Breast epithelium (tissue), 4 donors: ENCODE results near the gene LRRC32. TPM values are rescaled to one million over a fixed set of nuclear protein-coding genes. Genes with fewer than 3 reads are reported as not detected.
"Not testable (repeated sequence)": the region's sequence is repeated elsewhere in the genome, so short reads cannot be mapped to it uniquely, and the experiment has no call there.

Source experiments
- DNase-seq, 2 donors: peaks; one replicate each; pipeline ENCODE4 v3.0.0-alpha.2; 2019; ENCODE audit warnings: low spot score in 2 of 2
- H3K27ac ChIP-seq, 2 donors: fragments of 200-600 bp; sonication (generic) in 1 of 2; one replicate each; pipeline ENCODE4 v1.5.1; 2016 to 2019; ENCODE audit warnings: mild to moderate bottlenecking in 1 of 2
- H3K27me3 ChIP-seq, 2 donors: fragments of 200-600 bp; sonication (generic) in 1 of 2; one replicate each; pipeline versions ENCODE4 v1.5.1 to v1.6.0; 2017 to 2019; ENCODE audit warnings: control low read depth in 1 of 2, mild to moderate bottlenecking in 1 of 2
- H3K36me3 ChIP-seq: fragments of 200-600 bp; one replicate; pipeline ENCODE4 v1.5.1; 2019
- H3K4me1 ChIP-seq, 2 donors: fragments of 200-600 bp; sonication (generic); one replicate each; pipeline ENCODE4 v1.5.1; 2016 to 2019; ENCODE audit warnings: control low read depth in 1 of 2
- H3K4me3 ChIP-seq, 3 donors: fragments of 200-600 bp; sonication (generic); 1 replicate in 2 of 3; 2 replicates in 1 of 3; pipeline ENCODE4 v1.5.1; 2016 to 2019; ENCODE audit warnings: mild to moderate bottlenecking in 3 of 3, moderate library complexity in 2 of 3
- H3K9me3 ChIP-seq, 2 donors: fragments of 200-600 bp; sonication (generic) in 1 of 2; one replicate each; pipeline ENCODE4 v1.5.1; 2016 to 2019; ENCODE audit warnings: control low read depth in 1 of 2
- CTCF ChIP-seq, 3 donors: fragments of 450-650 bp; IDR thresholded peaks; one replicate each; pipeline ENCODE4 v1.5.1; 2016 to 2017; ENCODE audit warnings: antibody characterized with exemption in 3 of 3, mild to moderate bottlenecking in 3 of 3, moderate library complexity in 3 of 3
- POLR2A ChIP-seq: fragments of 450-650 bp; IDR thresholded peaks from one replicate; pipeline ENCODE4 v1.6.1; 2016; ENCODE audit warnings: antibody characterized with exemption, mild to moderate bottlenecking, moderate library complexity
- POLR2AphosphoS5 ChIP-seq, 3 donors: sonication (generic); formaldehyde crosslinking; IDR thresholded peaks; one replicate each; pipeline ENCODE4 v1.6.1; 2017; ENCODE audit warnings: antibody characterized with exemption in 3 of 3
- intact Hi-C: fragments of 100-400 bp; cut with DNase I; formaldehyde crosslinking; loops from one replicate; pipeline ENCODE4 v1.15.1; 2023; ENCODE audit warnings: low total_unique reads
- total RNA-seq, 3 donors: library from RNA; depleted of rRNA; stranded (reverse); fragments of >200 nt; gene quantifications; one replicate each; pipeline ENCODE4 v1.1.0, GENCODE V29; 2016

Gene LRRC32
- total RNA-seq, 3 donors from 2014 or later, result 7.5 to 56.0 (median 42.6) TPM

GRCh38 chr11:76649011-76649410 lies 21.5 kb downstream of the LRRC32 start:
- no peak overlapping the region for H3K27ac ChIP-seq
- H3K4me3 ChIP-seq, result no peak overlapping the region
- H3K36me3 ChIP-seq, result no peaks in the 10 kb centered on the region
- no peak for DNase-seq
- no peaks in the 10 kb centered on the region for H3K27me3 ChIP-seq
- H3K9me3 ChIP-seq, result peaks cover 0 to 9% of the 10 kb centered on the region in 2 donors
- TF ChIP-seq CTCF (IDR thresholded peaks at IDR 0.05) (no peak), POLR2A (no peak), POLR2AphosphoS5 (IDR thresholded peaks at IDR 0.05) (no peak)
- intact Hi-C loops, result no loop called here
- no peaks in the 10 kb centered on the region for H3K4me1 ChIP-seq

GRCh38 chr11:76648061-76648460 lies 22.5 kb downstream of the LRRC32 start:
- Histone ChIP-seq H3K4me3 (no peak overlapping the region), H3K27me3 (no peaks in the 10 kb centered on the region), H3K4me1 (no peaks in the 10 kb centered on the region), H3K27ac (no peak overlapping the region), H3K9me3 (peaks cover 0 to 9% of the 10 kb centered on the region in 2 donors), H3K36me3 (no peaks in the 10 kb centered on the region)
- no peak for DNase-seq
- TF ChIP-seq POLR2A (no peak), CTCF (IDR thresholded peaks at IDR 0.05) (no peak), POLR2AphosphoS5 (IDR thresholded peaks at IDR 0.05) (no peak)
- intact Hi-C loops, result no loop called here

GRCh38 chr11:76646882-76647534 lies 23.5 kb downstream of the LRRC32 start:
- H3K4me3 ChIP-seq, result no peak overlapping the region
- peaks cover 0 to 9% of the 10 kb centered on the region in 2 donors for H3K9me3 ChIP-seq
- no peaks in the 10 kb centered on the region for H3K4me1 ChIP-seq
- no peaks in the 10 kb centered on the region for H3K27me3 ChIP-seq
- H3K36me3 ChIP-seq, result no peaks in the 10 kb centered on the region
- TF ChIP-seq POLR2AphosphoS5 (IDR thresholded peaks at IDR 0.05) (no peak), CTCF (IDR thresholded peaks at IDR 0.05) (no peak), POLR2A (no peak)
- H3K27ac ChIP-seq, result no peak overlapping the region
- no peak for DNase-seq
- intact Hi-C loops, result no loop called here

GRCh38 chr11:76644591-76644990 lies 26.0 kb downstream of the LRRC32 start:
- TF ChIP-seq POLR2A (no peak), POLR2AphosphoS5 (IDR thresholded peaks at IDR 0.05) (no peak), CTCF (IDR thresholded peaks at IDR 0.05) (no peak)
- peaks cover 0 to 9% of the 10 kb centered on the region in 2 donors for H3K9me3 ChIP-seq
- H3K4me3 ChIP-seq, result no peak overlapping the region
- no peaks in the 10 kb centered on the region for H3K27me3 ChIP-seq
- no peaks in the 10 kb centered on the region for H3K36me3 ChIP-seq
- DNase-seq, result no peak
- no peaks in the 10 kb centered on the region for H3K4me1 ChIP-seq
- intact Hi-C loops, result no loop called here
- H3K27ac ChIP-seq, result no peak overlapping the region

- H3K9me3 ChIP-seq, intact Hi-C loops, DNase-seq, H3K27me3 ChIP-seq, H3K4me3 ChIP-seq, H3K4me1 ChIP-seq, H3K27ac ChIP-seq, H3K36me3 ChIP-seq: not testable (repeated sequence)
These were observed 26.8 kb downstream of the LRRC32 start for GRCh38 chr11:76643711-76644110.
